HCT116 (cell line): ENCODE data around the gene ART5. TPM values are rescaled to one million over a fixed set of nuclear protein-coding genes. Genes with fewer than 3 reads are reported as not detected.

ENCODE experiments used
- ATAC-seq: fragments of 200-7000 bp; cut with Tn5 transposase; 2 replicates; pipeline ENCODE4 v1.9.1; 2020; ENCODE audit warnings: mild to moderate bottlenecking, moderate library complexity
- BruUV-seq: library from RNA; stranded (reverse); fragments of 400-500 nt; replicated peaks from 2 replicates; lab custom pipeline; 2021; lab: Mats Ljungman, UMichigan
- CTCF ChIA-PET: fragments of 300-600 bp; sonication (Branson Sonifier 250); formaldehyde crosslinking; loops from one replicate; lab custom pipeline; 2021; ENCODE audit warnings: antibody characterized with exemption; lab: Charles Lee
- POLR2A ChIA-PET: fragments of 300-600, 350-600 bp; sonication (Branson Sonifier 250); formaldehyde crosslinking; loops from one replicate; lab custom pipeline; 2021; ENCODE audit warnings: antibody characterized with exemption; lab: Charles Lee
- RAD21 ChIA-PET, 2 experiments: fragments of 300-600 bp; sonication (Branson Sonifier 250); formaldehyde crosslinking; loops; one replicate each; lab custom pipeline; 2023; ENCODE audit warnings: low total read pairs in 2 of 2; ENCODE audit not compliant: uncharacterized antibody in 2 of 2, unreplicated experiment in 2 of 2, low non-redundant PET in 1 of 2; lab: Charles Lee
- DNase-seq: peaks from one replicate; pipeline ENCODE4 v3.0.0-alpha.2; 2010; ENCODE audit warnings: low read depth, low spot score
- H2AFZ ChIP-seq: fragments of 200-600 bp; shearing (Covaris generic), sonication (generic); 2 replicates; pipeline ENCODE4 v1.6.1; 2017; ENCODE audit warnings: low read depth, mixed run types, mixed read lengths, antibody characterized with exemption, low read length; ENCODE audit not compliant: poor library complexity, severe bottlenecking
- H3K27ac ChIP-seq: 2 replicates; pipeline ENCODE4 v1.5.1; 2012; ENCODE audit warnings: low read depth, low read length
- H3K27me3 ChIP-seq: fragments of 200-600 bp; sonication (generic); 2 replicates; pipeline ENCODE4 v1.6.1; 2016; ENCODE audit warnings: mixed run types, low read length, mixed read lengths; ENCODE audit not compliant: insufficient read depth
- H3K36me3 ChIP-seq, 2 experiments: fragments of 200-500 bp in 1 of 2; fragments of 200-600 bp in 1 of 2; sonication (Bioruptor generic) in 1 of 2; sonication (generic) in 1 of 2; 2 replicates each; pipeline versions ENCODE4 v1.5.1 to v1.6.1; 2014 to 2016; ENCODE audit warnings: low read length in 2 of 2, inconsistent platforms in 1 of 2, mixed read lengths in 1 of 2, mixed run types in 1 of 2; ENCODE audit not compliant: insufficient read depth in 2 of 2, control insufficient read depth in 1 of 2
- H3K4me1 ChIP-seq, 2 experiments: fragments of 200-600 bp in 1 of 2; sonication (generic) in 1 of 2; 2 replicates each; pipeline versions ENCODE4 v1.5.1 to v1.6.1; 2012 to 2017; ENCODE audit warnings: low read length in 2 of 2, inconsistent platforms in 1 of 2, mild to moderate bottlenecking in 1 of 2, mixed read lengths in 1 of 2, mixed run types in 1 of 2, moderate library complexity in 1 of 2; ENCODE audit not compliant: insufficient read depth in 2 of 2, control insufficient read depth in 1 of 2
- H3K4me2 ChIP-seq: fragments of 200-600 bp; sonication (generic); 2 replicates; pipeline ENCODE4 v1.6.1; 2017; ENCODE audit warnings: mixed run types, low read length, mixed read lengths
- H3K4me3 ChIP-seq, 2 experiments: fragments of 200-600 bp in 1 of 2; sonication (generic) in 1 of 2; replicated peaks in 1 of 2; 2 replicates each; pipeline ENCODE4 v1.5.1; 2011 to 2016; ENCODE audit warnings: low read length in 2 of 2, control low read depth in 1 of 2, low read depth in 1 of 2, mild to moderate bottlenecking in 1 of 2, mixed read lengths in 1 of 2, mixed run types in 1 of 2
- H3K79me2 ChIP-seq: fragments of 200-600 bp; sonication (generic); 2 replicates; pipeline ENCODE4 v1.6.1; 2017; ENCODE audit warnings: mild to moderate bottlenecking, mixed run types, low read length, moderate library complexity, mixed read lengths; ENCODE audit not compliant: insufficient read depth
- H3K9ac ChIP-seq: fragments of 200-600 bp; sonication (generic); 2 replicates; pipeline ENCODE4 v1.6.1; 2016; ENCODE audit warnings: low read length, mixed read lengths
- H3K9me2 ChIP-seq: fragments of 200-600 bp; sonication (generic), shearing (Covaris generic); 2 replicates; pipeline ENCODE4 v1.6.1; 2017; ENCODE audit warnings: mixed run types, mild to moderate bottlenecking, moderate library complexity; ENCODE audit not compliant: insufficient read depth
- H3K9me3 ChIP-seq, 2 experiments: fragments of 200-500 bp in 1 of 2; fragments of 200-600 bp in 1 of 2; sonication (Bioruptor generic) in 1 of 2; sonication (generic) in 1 of 2; 2 replicates each; pipeline ENCODE4 v1.6.1; 2014 to 2017; ENCODE audit warnings: low read length in 2 of 2, mixed read lengths in 2 of 2, inconsistent platforms in 1 of 2, low read depth in 1 of 2, mild to moderate bottlenecking in 1 of 2, mixed run types in 1 of 2, moderate library complexity in 1 of 2; ENCODE audit not compliant: control insufficient read depth in 1 of 2, insufficient read depth in 1 of 2
- H4K20me1 ChIP-seq: fragments of 200-600 bp; sonication (generic), shearing (Covaris generic); 2 replicates; pipeline ENCODE4 v1.6.1; 2017; ENCODE audit warnings: mixed run types, mild to moderate bottlenecking, moderate library complexity; ENCODE audit not compliant: insufficient read depth
- ATF3 ChIP-seq: IDR thresholded peaks from 2 replicates; pipeline ENCODE4 v1.6.1; 2012
- CBX3 ChIP-seq: IDR thresholded peaks from 2 replicates; pipeline ENCODE4 v1.6.1; 2012; ENCODE audit warnings: low read depth
- CTCF ChIP-seq, 3 experiments: fragments of 200-600 bp in 1 of 3; sonication (generic) in 1 of 3; IDR thresholded peaks in 2 of 3; conservative IDR thresholded peaks in 1 of 3; 2 replicates each; pipeline ENCODE4 v1.5.1; 2012 to 2017; ENCODE audit warnings: low read depth in 2 of 3, low read length in 2 of 3, antibody characterized with exemption in 1 of 3, borderline replicate concordance in 1 of 3, control low read depth in 1 of 3, mild to moderate bottlenecking in 1 of 3, mixed read lengths in 1 of 3, mixed run types in 1 of 3, moderate library complexity in 1 of 3; ENCODE audit not compliant: insufficient read depth in 1 of 3
- EGR1 ChIP-seq: IDR thresholded peaks from 2 replicates; pipeline ENCODE4 v1.6.1; 2012; ENCODE audit warnings: low read depth
- EZH2 ChIP-seq: fragments of 200-600 bp; sonication (generic); IDR thresholded peaks from 2 replicates; pipeline ENCODE4 v1.6.1; 2017; ENCODE audit warnings: antibody characterized with exemption, mixed run types
- FOSL1 ChIP-seq: IDR thresholded peaks from 2 replicates; pipeline ENCODE4 v1.6.1; 2012; ENCODE audit warnings: low read depth
- JUND ChIP-seq: IDR thresholded peaks from 2 replicates; pipeline ENCODE4 v1.6.1; 2012
- POLR2AphosphoS5 ChIP-seq: IDR thresholded peaks from 2 replicates; pipeline ENCODE4 v1.6.1; 2011; ENCODE audit warnings: mild to moderate bottlenecking, low read depth, low read length, moderate library complexity
- SIN3A ChIP-seq: IDR thresholded peaks from 2 replicates; pipeline ENCODE4 v1.6.1; 2012; ENCODE audit warnings: low read depth
- ZBTB33 ChIP-seq: IDR thresholded peaks from 2 replicates; pipeline ENCODE4 v1.6.1; 2011; ENCODE audit warnings: mild to moderate bottlenecking, low read length, moderate library complexity; ENCODE audit not compliant: insufficient replicate concordance; ENCODE audit errors: extremely low read depth
- ZFX ChIP-seq: fragments of 450-650 bp; IDR thresholded peaks from 2 replicates; pipeline ENCODE4 v1.6.1; 2017
- ZNF274 ChIP-seq: fragments of 200-500 bp; sonication (Bioruptor generic); IDR thresholded peaks from 2 replicates; pipeline ENCODE4 v1.6.1; 2014; ENCODE audit warnings: mild to moderate bottlenecking, low read depth, low read length, inconsistent platforms
- intact Hi-C: fragments of 100-400 bp; cut with micrococcal nuclease; formaldehyde crosslinking; loops from 2 replicates; pipeline ENCODE4 v1.10.0; 2022
- total RNA-seq: library from RNA; stranded (reverse); gene quantifications from one replicate; pipeline ENCODE4 v1.2.1, GENCODE V29; 2021; ENCODE audit not compliant: unreplicated experiment

The ART5 gene
- total RNA-seq, 1 experiment from 2014 or later: 5.6 TPM

- H3K4me2 ChIP-seq: no peak overlapping the region
- H3K27ac ChIP-seq: no peak overlapping the region
- ATAC-seq: no peak
- no peaks in the 10 kb centered on the region for H3K27me3 ChIP-seq
- intact Hi-C loops: no loop called here
- no peaks in the 10 kb centered on the region for H3K4me1 ChIP-seq
- POLR2A ChIA-PET: no interaction called here
- CTCF ChIA-PET: no interaction called here
- no TSS peak for BruUV-seq
- no peaks in the 10 kb centered on the region for H3K9me2 ChIP-seq
- H3K9ac ChIP-seq: no peak overlapping the region
- no peak overlapping the region for H2AFZ ChIP-seq
- no peak for TF ChIP-seq CTCF (IDR thresholded peaks at IDR 0.05 in 2 of 3, conservative IDR thresholded peaks at IDR 0.05 in 1 of 3; ENCODE audit: borderline replicate concordance in 1 of 3, insufficient read depth in 1 of 3, low read depth in 2 of 3, low read length in 2 of 3)
- no peak for TF ChIP-seq EZH2
- TF ChIP-seq EGR1: no peak
- no peak for TF ChIP-seq ZFX
- no peak for TF ChIP-seq SIN3A
- no peak for TF ChIP-seq ZBTB33
- TF ChIP-seq ZNF274: no peak
- no peak for TF ChIP-seq FOSL1
- no peak for TF ChIP-seq CBX3
- TF ChIP-seq ATF3: no peak
- no peak for TF ChIP-seq JUND
- TF ChIP-seq POLR2AphosphoS5: no peak
- no peak overlapping the region for H3K4me3 ChIP-seq
- H4K20me1 ChIP-seq: no peaks in the 10 kb centered on the region
- DNase-seq: no peak
- H3K9me3 ChIP-seq: no peaks in the 10 kb centered on the region
- H3K79me2 ChIP-seq: no peaks in the 10 kb centered on the region
- H3K36me3 ChIP-seq: peaks cover 17 to 22% of the 10 kb centered on the region in 2 experiments; a peak in 3 of 4 replicates
- RAD21 ChIA-PET: no interaction called here
These were observed 28.0 kb upstream of the ART5 start for GRCh38 chr11:3669742-3670183.
